Measurements from ENCODE around the gene CTDP1.

- TF ChIP-seq SIN3A (IDR thresholded peaks at IDR 0.05; ENCODE audit: borderline replicate concordance, insufficient read depth, low read length) (no peak), REST (IDR thresholded peaks at IDR 0.05; ENCODE audit: insufficient read depth in 1 of 2, low read depth in 2 of 2, low read length in 2 of 2) (no peak), POLR2AphosphoS5 (IDR thresholded peaks at IDR 0.05; ENCODE audit: low read depth, low read length) (no peak)
Measured at GRCh38 chr18:79720359-79720733, 40.7 kb downstream of the CTDP1 start.
